ENCODE measurements around the gene PCDHGA9.
A peak's percentile ranks its signal among the peaks of the same experiment; 100 is the strongest.
"Not testable (repeated sequence)": the region's sequence is repeated elsewhere in the genome, so short reads cannot be mapped to it uniquely, and the experiment has no call there.

Gene PCDHGA9

DNA sequence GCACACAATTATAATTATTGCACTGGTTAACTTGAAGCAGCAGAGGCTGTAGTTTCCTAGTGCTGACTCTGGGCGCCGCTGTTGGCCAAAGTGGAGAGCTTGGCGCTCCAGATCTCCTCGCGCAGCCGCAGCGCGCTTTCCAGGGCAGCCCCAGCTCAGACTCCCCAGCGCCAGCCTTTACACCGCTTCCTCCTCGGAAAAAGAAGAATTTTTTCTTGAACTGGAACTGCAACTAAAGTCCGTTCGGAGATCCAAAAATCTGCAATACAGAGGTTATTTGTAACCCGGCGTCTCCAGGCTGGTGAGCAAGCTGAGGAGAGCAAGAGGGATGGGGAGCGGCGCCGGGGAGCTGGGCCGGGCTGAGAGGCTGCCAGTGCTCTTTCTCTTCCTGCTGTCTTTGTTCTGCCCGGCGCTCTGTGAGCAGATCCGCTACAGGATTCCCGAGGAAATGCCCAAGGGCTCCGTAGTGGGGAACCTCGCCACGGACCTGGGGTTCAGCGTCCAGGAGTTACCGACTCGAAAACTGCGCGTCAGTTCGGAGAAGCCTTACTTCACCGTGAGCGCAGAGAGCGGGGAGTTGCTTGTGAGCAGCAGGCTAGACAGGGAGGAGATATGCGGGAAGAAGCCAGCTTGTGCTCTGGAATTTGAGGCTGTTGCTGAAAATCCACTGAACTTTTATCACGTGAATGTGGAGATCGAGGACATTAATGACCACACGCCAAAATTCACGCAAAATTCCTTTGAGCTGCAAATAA, 14.8 kb upstream of the PCDHGA9 start, which contains the start of gene PCDHGB4:
Gene PCDHGB4 (plus strand): TSS at position 142 of the 755 bp plus-strand sequence. CDS start 187 bp downstream, at position 329.
- H3K4me3 ChIP-seq (ENCODE audit: low read depth, low read length) = peak within 1 kb of the TSS; percentile 41
- TF ChIP-seq, protein P1, sequence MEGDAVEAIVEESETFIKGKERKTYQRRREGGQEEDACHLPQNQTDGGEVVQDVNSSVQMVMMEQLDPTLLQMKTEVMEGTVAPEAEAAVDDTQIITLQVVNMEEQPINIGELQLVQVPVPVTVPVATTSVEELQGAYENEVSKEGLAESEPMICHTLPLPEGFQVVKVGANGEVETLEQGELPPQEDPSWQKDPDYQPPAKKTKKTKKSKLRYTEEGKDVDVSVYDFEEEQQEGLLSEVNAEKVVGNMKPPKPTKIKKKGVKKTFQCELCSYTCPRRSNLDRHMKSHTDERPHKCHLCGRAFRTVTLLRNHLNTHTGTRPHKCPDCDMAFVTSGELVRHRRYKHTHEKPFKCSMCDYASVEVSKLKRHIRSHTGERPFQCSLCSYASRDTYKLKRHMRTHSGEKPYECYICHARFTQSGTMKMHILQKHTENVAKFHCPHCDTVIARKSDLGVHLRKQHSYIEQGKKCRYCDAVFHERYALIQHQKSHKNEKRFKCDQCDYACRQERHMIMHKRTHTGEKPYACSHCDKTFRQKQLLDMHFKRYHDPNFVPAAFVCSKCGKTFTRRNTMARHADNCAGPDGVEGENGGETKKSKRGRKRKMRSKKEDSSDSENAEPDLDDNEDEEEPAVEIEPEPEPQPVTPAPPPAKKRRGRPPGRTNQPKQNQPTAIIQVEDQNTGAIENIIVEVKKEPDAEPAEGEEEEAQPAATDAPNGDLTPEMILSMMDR (IDR thresholded peaks at IDR 0.05; ENCODE audit: low read depth, low read length) = peak; percentile 48

DNA sequence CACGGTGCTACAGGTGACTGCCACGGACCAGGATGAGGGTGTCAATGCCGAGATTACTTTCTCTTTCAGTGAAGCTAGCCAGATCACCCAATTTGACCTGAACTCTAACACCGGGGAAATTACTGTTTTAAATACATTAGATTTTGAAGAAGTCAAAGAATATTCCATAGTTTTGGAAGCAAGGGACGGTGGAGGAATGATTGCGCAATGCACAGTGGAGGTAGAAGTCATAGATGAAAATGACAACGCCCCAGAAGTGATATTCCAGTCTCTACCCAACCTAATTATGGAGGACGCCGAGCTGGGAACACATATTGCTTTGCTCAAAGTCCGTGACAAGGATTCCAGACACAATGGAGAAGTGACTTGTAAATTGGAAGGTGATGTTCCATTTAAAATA, 13.9 kb upstream of the PCDHGA9 start:
- H3K4me3 ChIP-seq (ENCODE audit: low read depth, low read length) = no peak overlapping the region
- TF ChIP-seq, protein P1 (IDR thresholded peaks at IDR 0.05; ENCODE audit: low read depth, low read length) = no peak

DNA sequence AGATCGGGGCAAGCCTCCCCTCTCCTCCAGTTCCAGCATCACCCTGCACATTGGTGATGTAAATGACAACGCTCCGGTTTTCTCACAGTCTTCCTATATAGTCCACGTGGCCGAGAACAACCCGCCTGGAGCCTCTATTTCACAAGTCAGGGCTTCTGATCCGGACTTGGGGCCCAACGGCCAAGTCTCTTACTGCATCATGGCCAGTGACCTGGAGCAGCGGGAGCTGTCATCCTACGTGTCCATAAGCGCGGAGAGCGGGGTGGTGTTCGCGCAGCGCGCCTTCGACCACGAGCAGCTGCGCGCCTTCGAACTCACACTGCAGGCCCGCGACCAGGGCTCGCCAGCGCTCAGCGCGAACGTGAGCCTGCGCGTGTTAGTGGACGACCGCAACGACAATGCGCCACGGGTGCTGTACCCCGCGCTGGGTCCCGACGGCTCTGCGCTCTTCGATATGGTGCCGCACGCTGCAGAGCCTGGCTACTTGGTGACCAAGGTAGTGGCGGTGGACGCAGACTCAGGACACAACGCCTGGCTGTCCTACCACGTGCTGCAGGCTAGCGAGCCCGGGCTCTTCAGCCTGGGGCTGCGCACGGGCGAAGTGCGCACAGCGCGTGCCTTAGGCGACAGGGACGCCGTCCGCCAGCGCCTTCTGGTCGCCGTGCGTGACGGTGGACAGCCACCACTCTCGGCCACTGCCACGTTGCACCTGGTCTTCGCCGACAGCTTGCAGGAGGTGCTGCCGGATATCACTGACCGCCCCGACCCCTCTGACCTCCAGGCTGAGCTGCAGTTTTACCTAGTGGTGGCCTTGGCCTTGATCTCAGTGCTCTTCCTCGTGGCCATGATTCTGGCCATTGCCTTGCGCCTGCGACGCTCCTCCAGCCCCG, 13.2 kb upstream of the PCDHGA9 start:
- H3K4me3 ChIP-seq (ENCODE audit: low read depth, low read length) = no peak overlapping the region

DNA sequence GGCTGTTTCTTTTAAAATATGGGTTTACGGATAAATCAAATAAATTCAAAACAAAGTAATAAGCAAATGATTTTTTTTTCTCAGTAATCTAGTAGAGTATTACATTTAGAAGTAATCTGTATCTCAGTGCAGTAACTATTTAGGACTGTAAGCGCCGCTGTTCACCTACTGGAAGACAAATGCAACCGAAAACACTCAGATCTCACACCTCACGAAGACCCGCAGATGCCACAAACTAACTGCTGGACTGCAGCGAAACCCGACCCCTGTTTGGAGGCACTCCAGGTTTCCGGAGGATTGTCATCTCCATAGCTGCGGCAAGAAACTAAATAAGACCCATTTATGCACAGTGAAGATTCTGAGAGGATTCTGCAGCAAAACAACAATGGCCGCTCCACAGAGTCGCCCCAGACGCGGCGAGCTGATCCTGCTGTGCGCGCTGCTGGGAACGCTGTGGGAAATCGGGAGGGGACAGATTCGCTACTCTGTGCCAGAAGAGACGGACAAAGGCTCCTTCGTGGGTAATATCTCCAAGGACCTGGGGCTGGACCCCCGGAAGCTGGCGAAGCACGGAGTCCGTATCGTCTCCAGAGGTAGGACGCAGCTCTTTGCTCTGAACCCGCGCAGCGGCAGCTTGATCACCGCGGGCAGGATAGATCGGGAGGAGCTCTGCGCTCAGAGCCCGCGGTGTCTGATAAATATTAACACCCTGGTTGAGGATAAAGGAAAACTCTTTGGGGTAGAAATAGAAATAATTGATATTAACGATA, 10.0 kb upstream of the PCDHGA9 start, which contains the start of gene PCDHGA8:
Gene PCDHGA8 (plus strand): TSS at position 205 of the 770 bp plus-strand sequence. CDS start 181 bp downstream, at position 386.
- H3K4me3 ChIP-seq (ENCODE audit: low read depth, low read length) = no peak within 1 kb of the TSS
- TF ChIP-seq, protein P1 (IDR thresholded peaks at IDR 0.05; ENCODE audit: low read depth, low read length) = no peak

More for the DNA sequence above, 13.2 kb upstream of the PCDHGA9 start:
- TF ChIP-seq, protein P1 (IDR thresholded peaks at IDR 0.05; ENCODE audit: low read depth, low read length) = no peak

DNA sequence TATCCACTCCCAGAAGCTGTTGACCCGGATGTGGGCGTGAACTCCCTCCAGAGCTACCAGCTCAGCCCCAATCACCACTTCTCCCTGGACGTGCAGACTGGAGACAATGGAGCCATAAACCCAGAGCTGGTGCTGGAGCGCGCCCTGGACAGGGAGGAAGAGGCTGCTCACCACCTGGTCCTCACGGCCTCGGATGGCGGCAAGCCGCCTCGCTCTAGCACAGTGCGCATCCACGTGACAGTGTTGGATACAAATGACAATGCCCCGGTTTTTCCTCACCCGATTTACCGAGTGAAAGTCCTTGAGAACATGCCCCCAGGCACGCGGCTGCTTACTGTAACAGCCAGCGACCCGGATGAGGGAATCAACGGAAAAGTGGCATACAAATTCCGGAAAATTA, 9.3 kb upstream of the PCDHGA9 start:
- no peak overlapping the region for H3K4me3 ChIP-seq (ENCODE audit: low read depth, low read length)
- TF ChIP-seq, protein P1 (IDR thresholded peaks at IDR 0.05; ENCODE audit: low read depth, low read length) = no peak

DNA sequence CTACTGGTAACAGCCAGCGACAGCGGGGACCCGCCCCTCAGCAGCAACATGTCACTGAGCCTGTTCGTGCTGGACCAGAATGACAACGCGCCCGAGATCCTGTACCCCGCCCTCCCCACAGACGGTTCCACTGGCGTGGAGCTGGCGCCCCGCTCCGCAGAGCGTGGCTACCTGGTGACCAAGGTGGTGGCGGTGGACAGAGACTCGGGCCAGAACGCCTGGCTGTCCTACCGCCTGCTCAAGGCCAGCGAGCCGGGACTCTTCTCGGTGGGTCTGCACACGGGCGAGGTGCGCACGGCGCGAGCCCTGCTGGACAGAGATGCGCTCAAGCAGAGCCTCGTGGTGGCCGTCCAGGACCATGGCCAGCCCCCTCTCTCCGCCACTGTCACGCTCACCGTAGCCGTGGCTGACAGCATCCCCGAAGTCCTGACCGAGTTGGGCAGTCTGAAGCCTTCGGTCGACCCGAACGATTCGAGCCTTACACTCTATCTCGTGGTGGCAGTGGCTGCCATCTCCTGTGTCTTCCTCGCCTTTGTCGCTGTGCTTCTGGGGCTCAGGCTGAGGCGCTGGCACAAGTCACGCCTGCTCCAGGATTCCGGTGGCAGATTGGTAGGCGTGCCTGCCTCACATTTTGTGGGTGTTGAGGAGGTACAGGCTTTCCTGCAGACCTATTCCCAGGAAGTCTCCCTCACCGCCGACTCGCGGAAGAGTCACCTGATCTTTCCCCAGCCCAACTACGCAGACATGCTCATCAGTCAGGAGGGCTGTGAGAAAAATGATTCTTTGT, 8.0 kb upstream of the PCDHGA9 start:
- H3K4me3 ChIP-seq (ENCODE audit: low read depth, low read length) = not testable (repeated sequence)

All from WI38 (cell line).